Measurements from ENCODE around the gene XKRX. TPM values are rescaled to one million over a fixed set of nuclear protein-coding genes. Genes with fewer than 3 reads are reported as not detected.

The XKRX gene
- total RNA-seq, 1 experiment from 2014 or later = 0.21 TPM

- Histone ChIP-seq H3K9me3 (ENCODE audit: control insufficient read depth, insufficient read depth, low read depth, low read length) (no peaks in the 10 kb centered on the region), H3K4me1 (ENCODE audit: control insufficient read depth, insufficient read depth, low read length) (no peaks in the 10 kb centered on the region), H3K4me3 (ENCODE audit: low read depth in 2 of 2, low read length in 2 of 2) (no peak overlapping the region), H3K27ac (ENCODE audit: low read length) (no peak overlapping the region), H3K36me3 (ENCODE audit: control insufficient read depth, insufficient read depth, low read length) (no peaks in the 10 kb centered on the region), H3K27me3 (ENCODE audit: control insufficient read depth, insufficient read depth, low read length) (no peaks in the 10 kb centered on the region; the same call in 1 of the 2 replicates)
- BruUV-seq (replicated peaks) = no TSS peak
- intact Hi-C loops (cut with micrococcal nuclease; ENCODE audit: unreplicated experiment) = no loop called here
- ATAC-seq = no peak
- POLR2A ChIA-PET = no interaction called here
- no peak for DNase-seq (ENCODE audit: low read depth, low spot score)
- no peak for TF ChIP-seq SIN3A (IDR thresholded peaks at IDR 0.05; ENCODE audit: borderline replicate concordance, insufficient read depth, low read depth, low read length)
- no peak for TF ChIP-seq REST (IDR thresholded peaks at IDR 0.05; ENCODE audit: insufficient read depth in 1 of 2, low read depth in 2 of 2, low read length in 1 of 2)
- no peak for TF ChIP-seq TCF7L2 (IDR thresholded peaks at IDR 0.05; ENCODE audit: low read depth, low read length)
- TF ChIP-seq POLR2AphosphoS5 (IDR thresholded peaks at IDR 0.05; ENCODE audit: low read depth, low read length) = no peak
- no peak for TF ChIP-seq CTCF (IDR thresholded peaks at IDR 0.05)
- CTCF ChIA-PET = interaction anchor here (0.6 kb wide), 1 partner anchor 34 kb away, joined by 9 read pairs; no protein-coding TSS in a partner anchor
- in situ Hi-C loops (cut with HindIII; ENCODE audit: low pct_unique_long_range_greater_than_20kb, low sequenced_read_pairs) = no loop called here
Measured at GRCh38 chrX:100944601-100945000, 15.9 kb upstream of the XKRX start.

- H3K4me1 ChIP-seq (ENCODE audit: control insufficient read depth, insufficient read depth, low read length) = no peaks in the 10 kb centered on the region
- H3K4me3 ChIP-seq (ENCODE audit: low read depth in 2 of 2, low read length in 2 of 2) = no peak overlapping the region
- DNase-seq (ENCODE audit: low read depth, low spot score) = no peak
- H3K9me3 ChIP-seq (ENCODE audit: control insufficient read depth, insufficient read depth, low read depth, low read length) = no peaks in the 10 kb centered on the region
- intact Hi-C loops (cut with micrococcal nuclease; ENCODE audit: unreplicated experiment) (no loop called here), in situ Hi-C loops (cut with HindIII; ENCODE audit: low pct_unique_long_range_greater_than_20kb, low sequenced_read_pairs) (no loop called here)
- H3K27me3 ChIP-seq (ENCODE audit: control insufficient read depth, insufficient read depth, low read length) = no peaks in the 10 kb centered on the region
- no peaks in the 10 kb centered on the region for H3K36me3 ChIP-seq (ENCODE audit: control insufficient read depth, insufficient read depth, low read length)
- POLR2A ChIA-PET = no interaction called here
- no TSS peak for BruUV-seq (replicated peaks)
- no peak overlapping the region for H3K27ac ChIP-seq (ENCODE audit: low read length)
- ATAC-seq = no peak
- TF ChIP-seq CTCF (IDR thresholded peaks at IDR 0.05) (no peak), POLR2AphosphoS5 (IDR thresholded peaks at IDR 0.05; ENCODE audit: low read depth, low read length) (no peak), TCF7L2 (IDR thresholded peaks at IDR 0.05; ENCODE audit: low read depth, low read length) (no peak), SIN3A (IDR thresholded peaks at IDR 0.05; ENCODE audit: borderline replicate concordance, insufficient read depth, low read depth, low read length) (no peak), REST (IDR thresholded peaks at IDR 0.05; ENCODE audit: insufficient read depth in 1 of 2, low read depth in 2 of 2, low read length in 1 of 2) (no peak)
- CTCF ChIA-PET = no interaction called here
Measured at GRCh38 chrX:100939333-100939732, 10.6 kb upstream of the XKRX start.

Data from Panc1 (cell line).